Measurements from ENCODE around the gene USP28.

USP28 gene

GRCh38 chr11:113827477-113827876 is 47.9 kb downstream of the USP28 start:
- DNase-seq (ENCODE audit: low read depth), result no peak
- TF ChIP-seq CTCF (conservative IDR thresholded peaks at IDR 0.05; ENCODE audit: low read depth, low read length), result no peak
- H3K4me3 ChIP-seq (ENCODE audit: low read depth, low read length), result no peak overlapping the region

- no peak overlapping the region for H3K4me3 ChIP-seq (ENCODE audit: low read depth, low read length)
- TF ChIP-seq CTCF (conservative IDR thresholded peaks at IDR 0.05; ENCODE audit: low read depth, low read length), result no peak
- peak; percentile 4 for DNase-seq (ENCODE audit: low read depth)
These were observed 56.9 kb downstream of the USP28 start for GRCh38 chr11:113818426-113818825.

- no peak for TF ChIP-seq CTCF (conservative IDR thresholded peaks at IDR 0.05; ENCODE audit: low read depth, low read length)
- no peak for DNase-seq (ENCODE audit: low read depth)
- H3K4me3 ChIP-seq (ENCODE audit: low read depth, low read length), result no peak overlapping the region
These were observed 57.7 kb downstream of the USP28 start for GRCh38 chr11:113817626-113818025.

GRCh38 chr11:113817162-113817561 is 58.2 kb downstream of the USP28 start:
- DNase-seq (ENCODE audit: low read depth), result peak; percentile 19
- TF ChIP-seq CTCF (conservative IDR thresholded peaks at IDR 0.05; ENCODE audit: low read depth, low read length), result no peak

GRCh38 chr11:113814181-113814580 is 61.2 kb downstream of the USP28 start:
- no peak for TF ChIP-seq CTCF (conservative IDR thresholded peaks at IDR 0.05; ENCODE audit: low read depth, low read length)
- H3K4me3 ChIP-seq (ENCODE audit: low read depth, low read length), result no peak overlapping the region
- DNase-seq (ENCODE audit: low read depth), result no peak

More at GRCh38 chr11:113817162-113817561, 58.2 kb downstream of the USP28 start:
- H3K4me3 ChIP-seq (ENCODE audit: low read depth, low read length), result no peak overlapping the region

GRCh38 chr11:113808931-113809330 is 66.4 kb downstream of the USP28 start:
- DNase-seq (ENCODE audit: low read depth), result no peak
- no peak overlapping the region for H3K4me3 ChIP-seq (ENCODE audit: low read depth, low read length)
- TF ChIP-seq CTCF (conservative IDR thresholded peaks at IDR 0.05; ENCODE audit: low read depth, low read length), result no peak

GRCh38 chr11:113806406-113806805 is 69.0 kb downstream of the USP28 start:
- no peak overlapping the region for H3K4me3 ChIP-seq (ENCODE audit: low read depth, low read length)
- DNase-seq (ENCODE audit: low read depth), result peak; percentile 53
- TF ChIP-seq CTCF (conservative IDR thresholded peaks at IDR 0.05; ENCODE audit: low read depth, low read length), result peak; percentile 75

Data from choroid plexus epithelial cell (primary cell).